Stimulated activated CD4-positive, alpha-beta T cell treated with anti-CD3 and anti-CD28 coated beads, TNF-alpha, amount 100 ng/mL, for 1 hour (primary cell): ENCODE data around the gene NRAS.
"Not testable (repeated sequence)": the region's sequence is repeated elsewhere in the genome, so short reads cannot be mapped to it uniquely, and the experiment has no call there.

Experiments used
- DNase-seq, 3 donors: peaks; one replicate each; pipeline ENCODE4 v3.0.0-alpha.2; 2020; ENCODE audit warnings: low read depth in 3 of 3, low spot score in 1 of 3

NRAS gene

GRCh38 chr1:114716304-114717170, at the start of gene NRAS:
Gene NRAS, minus strand, starts transcription at chr1:114716771. Its CDS starts 611 bp downstream, at chr1:114716160.
- peak; percentile 81 to 95 (median 88) for DNase-seq

- DNase-seq: no peak
Observed at GRCh38 chr1:114764689-114765088, 48.1 kb upstream of the NRAS start.

GRCh38 chr1:114758256-114758832, 41.8 kb upstream of the NRAS start:
- DNase-seq: no peak

- DNase-seq: peak; percentile 90 to 94 (median 94)
Observed at GRCh38 chr1:114757455-114758255, 41.1 kb upstream of the NRAS start, which contains the start of gene CSDE1. Gene CSDE1, minus strand, starts transcription at chr1:114757984. Its CDS starts 18,094 bp downstream, at chr1:114739890.

- peak in 1 of 3 donors; percentile 6 for DNase-seq
Observed at GRCh38 chr1:114756949-114757454, 40.4 kb upstream of the NRAS start.

- DNase-seq: no peak
Observed at GRCh38 chr1:114756009-114756892, 39.7 kb upstream of the NRAS start.

- no peak for DNase-seq
Observed at GRCh38 chr1:114755006-114755931, 38.7 kb upstream of the NRAS start.

- DNase-seq: not testable (repeated sequence)
Observed at GRCh38 chr1:114753702-114754101, 37.1 kb upstream of the NRAS start.

GRCh38 chr1:114753143-114753542, 36.6 kb upstream of the NRAS start:
- DNase-seq: no peak

GRCh38 chr1:114750780-114751179, 34.2 kb upstream of the NRAS start:
- DNase-seq: no peak

GRCh38 chr1:114749835-114750234, 33.3 kb upstream of the NRAS start:
- DNase-seq: no peak

- no peak for DNase-seq
Observed at GRCh38 chr1:114746450-114747121, 30.0 kb upstream of the NRAS start.

GRCh38 chr1:114745291-114745690, 28.7 kb upstream of the NRAS start:
- DNase-seq: no peak

- no peak for DNase-seq
Observed at GRCh38 chr1:114741963-114742746, 25.6 kb upstream of the NRAS start.

- DNase-seq: no peak
Observed at GRCh38 chr1:114740331-114740730, 23.8 kb upstream of the NRAS start.

GRCh38 chr1:114737314-114737849, 20.8 kb upstream of the NRAS start:
- no peak for DNase-seq

GRCh38 chr1:114735479-114735878, 18.9 kb upstream of the NRAS start:
- DNase-seq: no peak

- no peak for DNase-seq
Observed at GRCh38 chr1:114729782-114730181, 13.2 kb upstream of the NRAS start.
